ENCODE data around the gene NDP.

NDP gene

DNA sequence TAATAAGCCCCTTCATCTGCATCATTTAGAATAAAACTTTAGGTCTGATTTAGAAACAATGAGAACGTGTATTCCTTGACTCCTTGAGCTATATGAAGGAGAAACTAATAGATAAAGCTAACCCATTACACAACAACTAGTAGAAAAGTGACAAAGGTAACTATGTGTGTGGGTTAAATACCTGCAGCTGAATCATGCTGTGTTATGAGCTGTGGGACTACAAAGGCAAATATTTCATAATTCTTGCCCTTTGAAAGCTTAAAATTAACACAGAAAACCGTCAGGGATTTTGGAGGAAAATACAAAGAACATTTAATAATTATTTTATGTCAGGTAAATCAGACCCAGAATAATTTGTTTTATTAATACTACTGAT lies 898 bp upstream of the NDP start:
- no peaks in the 10 kb centered on the region for H3K79me1 ChIP-seq (replicated peaks; ENCODE audit: low read length, poor library complexity, severe bottlenecking)
- peaks cover 5 to 29% of the 10 kb centered on the region in 2 experiments for H3K27me3 ChIP-seq (ENCODE audit: control insufficient read depth in 1 of 2, insufficient read depth in 1 of 2, low read length in 2 of 2)
- no peak overlapping the region for H3K23ac ChIP-seq (ENCODE audit: low read length in 2 of 2)
- H2BK5ac ChIP-seq (ENCODE audit: low read depth, low read length, poor library complexity, severe bottlenecking), result no peak overlapping the region
- no peak overlapping the region for H3K18ac ChIP-seq (ENCODE audit: low read depth in 1 of 2, low read length in 2 of 2)
- H3K36me3 ChIP-seq (ENCODE audit: control insufficient read depth in 1 of 2, insufficient read depth in 2 of 2, low read depth in 1 of 2, low read length in 2 of 2), result no peaks in the 10 kb centered on the region
- no peak overlapping the region for H2AK5ac ChIP-seq (ENCODE audit: low read length, severe bottlenecking)
- no CpG with 5 or more reads among the region's 2 CpGs for WGBS
- no peak overlapping the region for H3K14ac ChIP-seq (ENCODE audit: low read length in 2 of 2)
- H4K91ac ChIP-seq (ENCODE audit: low read length), result no peak overlapping the region
- H3K4ac ChIP-seq (ENCODE audit: low read depth in 1 of 2, low read length in 2 of 2), result no peak overlapping the region
- peak overlapping the region in 1 of 2 experiments; percentile 73 for H3K4me3 ChIP-seq (ENCODE audit: insufficient read depth in 1 of 2, low read depth in 1 of 2, low read length in 2 of 2)
- H3K9ac ChIP-seq (ENCODE audit: low read length), result peak overlapping the region; percentile 68
- H2BK120ac ChIP-seq (ENCODE audit: low read depth, low read length), result no peak overlapping the region
- no peaks in the 10 kb centered on the region for H3K4me1 ChIP-seq (ENCODE audit: control insufficient read depth, insufficient read depth, low read depth, low read length)
- H3K4me2 ChIP-seq (ENCODE audit: low read length, poor library complexity, severe bottlenecking), result no peak overlapping the region
- no peak overlapping the region for H2AFZ ChIP-seq (ENCODE audit: low read depth, low read length)
- no peak overlapping the region for H2BK15ac ChIP-seq (ENCODE audit: low read depth, poor library complexity, severe bottlenecking)
- no peak for DNase-seq
- H3K9me3 ChIP-seq (ENCODE audit: control insufficient read depth, low read length), result no peaks in the 10 kb centered on the region
- H2BK12ac ChIP-seq (ENCODE audit: low read length in 2 of 2), result no peak overlapping the region
- H4K8ac ChIP-seq (ENCODE audit: low read length), result no peak overlapping the region
- no peak overlapping the region for H3K27ac ChIP-seq (ENCODE audit: low read length, poor library complexity, severe bottlenecking)

DNA sequence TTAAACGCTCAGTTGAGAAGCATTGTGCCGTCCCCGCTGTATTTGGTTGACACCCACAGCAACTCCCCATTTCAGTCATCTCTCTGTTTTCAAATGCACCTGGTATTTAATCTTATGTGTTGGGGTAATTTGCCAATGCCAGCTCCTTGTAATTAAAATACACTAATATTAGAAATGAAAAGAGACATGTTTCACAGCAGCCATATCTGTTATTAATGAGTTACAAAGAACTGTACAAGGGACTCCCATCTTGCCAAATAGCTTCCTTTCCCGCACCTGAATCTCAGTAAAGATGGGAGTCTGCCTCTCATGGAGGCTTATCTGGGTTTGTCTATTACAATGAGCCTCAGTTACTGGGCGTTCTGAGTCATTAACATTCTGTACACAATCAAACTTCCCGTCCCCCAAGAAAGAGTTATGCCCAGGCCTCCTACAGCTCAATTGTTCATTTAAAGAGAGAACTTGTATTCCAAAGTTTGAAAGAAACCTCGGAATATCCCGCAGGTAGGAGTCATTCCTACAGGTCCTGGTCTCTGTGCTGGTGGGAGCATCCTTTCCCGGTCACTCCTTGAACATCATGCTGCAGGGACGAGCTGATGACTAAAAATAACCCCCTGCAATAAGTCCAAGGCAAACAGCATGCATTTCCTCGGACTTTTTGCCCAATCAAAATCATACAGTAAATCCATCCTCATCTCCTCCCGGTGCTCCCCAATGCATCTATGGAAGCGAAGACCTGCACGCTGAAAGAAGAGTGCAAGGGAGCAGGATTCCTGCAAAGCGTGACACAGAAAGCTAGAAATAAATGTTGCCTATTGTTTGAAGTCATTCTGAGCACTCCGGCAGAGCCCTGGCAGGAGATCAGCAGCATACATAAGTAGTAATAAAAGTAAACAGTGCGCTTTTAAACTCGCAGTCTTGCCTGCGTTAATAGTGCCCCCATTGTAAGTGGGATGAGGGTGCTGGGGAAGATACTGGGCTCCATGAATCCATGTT lies 926 bp downstream of the NDP start:
- Histone ChIP-seq H3K79me1 (replicated peaks; ENCODE audit: low read length, poor library complexity, severe bottlenecking) (no peaks in the 10 kb centered on the region), H3K27me3 (ENCODE audit: control insufficient read depth in 1 of 2, insufficient read depth in 1 of 2, low read length in 2 of 2) (peaks cover 5 to 39% of the 10 kb centered on the region in 2 experiments), H3K9me3 (ENCODE audit: control insufficient read depth, low read length) (no peaks in the 10 kb centered on the region), H2BK120ac (ENCODE audit: low read depth, low read length) (no peak overlapping the region), H2BK5ac (ENCODE audit: low read depth, low read length, poor library complexity, severe bottlenecking) (no peak overlapping the region), H3K18ac (ENCODE audit: low read depth in 1 of 2, low read length in 2 of 2) (no peak overlapping the region), H3K4me3 (ENCODE audit: insufficient read depth in 1 of 2, low read depth in 1 of 2, low read length in 2 of 2) (peak overlapping the region in 1 of 2 experiments; percentile 73), H3K4me1 (ENCODE audit: control insufficient read depth, insufficient read depth, low read depth, low read length) (no peaks in the 10 kb centered on the region), H2AFZ (ENCODE audit: low read depth, low read length) (no peak overlapping the region), H2AK5ac (ENCODE audit: low read length, severe bottlenecking) (no peak overlapping the region), H3K4ac (ENCODE audit: low read depth in 1 of 2, low read length in 2 of 2) (no peak overlapping the region), H3K23ac (ENCODE audit: low read length in 2 of 2) (no peak overlapping the region), H2BK15ac (ENCODE audit: low read depth, poor library complexity, severe bottlenecking) (no peak overlapping the region), H4K8ac (ENCODE audit: low read length) (no peak overlapping the region), H3K27ac (ENCODE audit: low read length, poor library complexity, severe bottlenecking) (no peak overlapping the region), H2BK12ac (ENCODE audit: low read length in 2 of 2) (no peak overlapping the region), H3K4me2 (ENCODE audit: low read length, poor library complexity, severe bottlenecking) (no peak overlapping the region), H3K14ac (ENCODE audit: low read length in 2 of 2) (no peak overlapping the region), H3K9ac (ENCODE audit: low read length) (peak overlapping the region; percentile 68), H4K91ac (ENCODE audit: low read length) (no peak overlapping the region), H3K36me3 (ENCODE audit: control insufficient read depth in 1 of 2, insufficient read depth in 2 of 2, low read depth in 1 of 2, low read length in 2 of 2) (no peaks in the 10 kb centered on the region)
- WGBS, result 60% methylated on average over 15 of the region's 19 CpGs
- no peak for DNase-seq

DNA sequence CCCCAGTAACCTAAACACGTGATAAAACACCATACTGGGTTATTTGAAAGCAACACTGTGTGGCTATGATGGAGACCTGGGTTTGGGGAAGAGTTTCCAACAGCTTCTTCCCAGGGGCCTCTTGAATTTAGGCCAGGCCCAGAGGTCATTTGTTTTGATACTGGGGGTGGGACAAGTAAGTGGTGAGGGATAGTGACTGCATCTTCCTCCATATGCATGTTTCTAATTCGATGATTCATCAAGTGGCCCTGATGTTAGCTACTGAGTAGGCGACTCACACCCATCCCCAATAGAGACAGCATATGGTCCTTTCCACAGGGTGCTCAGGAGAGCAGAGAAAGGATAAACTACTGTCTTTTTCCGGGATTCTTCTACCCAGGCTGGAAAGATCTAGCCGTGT lies 2.7 kb downstream of the NDP start:
- Histone ChIP-seq H3K9ac (ENCODE audit: low read length) (no peak overlapping the region), H3K14ac (ENCODE audit: low read length in 2 of 2) (no peak overlapping the region), H2BK5ac (ENCODE audit: low read depth, low read length, poor library complexity, severe bottlenecking) (no peak overlapping the region), H3K27me3 (ENCODE audit: control insufficient read depth in 1 of 2, insufficient read depth in 1 of 2, low read length in 2 of 2) (peaks cover 5 to 51% of the 10 kb centered on the region in 2 experiments), H3K18ac (ENCODE audit: low read depth in 1 of 2, low read length in 2 of 2) (no peak overlapping the region), H3K4ac (ENCODE audit: low read depth in 1 of 2, low read length in 2 of 2) (no peak overlapping the region), H3K79me1 (replicated peaks; ENCODE audit: low read length, poor library complexity, severe bottlenecking) (no peaks in the 10 kb centered on the region), H4K8ac (ENCODE audit: low read length) (no peak overlapping the region), H3K9me3 (ENCODE audit: control insufficient read depth, low read length) (no peaks in the 10 kb centered on the region), H3K4me2 (ENCODE audit: low read length, poor library complexity, severe bottlenecking) (no peak overlapping the region), H3K36me3 (ENCODE audit: control insufficient read depth in 1 of 2, insufficient read depth in 2 of 2, low read depth in 1 of 2, low read length in 2 of 2) (no peaks in the 10 kb centered on the region), H2BK12ac (ENCODE audit: low read length in 2 of 2) (no peak overlapping the region), H3K4me3 (ENCODE audit: insufficient read depth in 1 of 2, low read depth in 1 of 2, low read length in 2 of 2) (no peak overlapping the region), H3K4me1 (ENCODE audit: control insufficient read depth, insufficient read depth, low read depth, low read length) (no peaks in the 10 kb centered on the region), H2BK15ac (ENCODE audit: low read depth, poor library complexity, severe bottlenecking) (no peak overlapping the region), H2AK5ac (ENCODE audit: low read length, severe bottlenecking) (no peak overlapping the region), H3K23ac (ENCODE audit: low read length in 2 of 2) (no peak overlapping the region), H4K91ac (ENCODE audit: low read length) (no peak overlapping the region), H2AFZ (ENCODE audit: low read depth, low read length) (no peak overlapping the region), H3K27ac (ENCODE audit: low read length, poor library complexity, severe bottlenecking) (no peak overlapping the region), H2BK120ac (ENCODE audit: low read depth, low read length) (no peak overlapping the region)
- 61% methylated on average over 3 of the region's 5 CpGs for WGBS
- DNase-seq, result no peak
